Globus pallidus (tissue), 1 donor: Measurements from ENCODE around the gene APRT.
"Not testable (repeated sequence)": the region's sequence is repeated elsewhere in the genome, so short reads cannot be mapped to it uniquely, and the experiment has no call there.

Experiments used
- DNase-seq: peaks from one replicate; pipeline ENCODE4 v3.0.0-alpha.2; 2015; ENCODE audit warnings: low spot score

Gene APRT

GRCh38 chr16:88841521-88842307 is 30.0 kb upstream of the APRT start:
- DNase-seq: no peak

- no peak for DNase-seq
These were observed 29.0 kb upstream of the APRT start for GRCh38 chr16:88840600-88841215.

GRCh38 chr16:88839745-88840599 is 28.2 kb upstream of the APRT start:
- DNase-seq: no peak

GRCh38 chr16:88839026-88839529 is 27.4 kb upstream of the APRT start:
- no peak for DNase-seq

- DNase-seq: no peak
These were observed 26.8 kb upstream of the APRT start for GRCh38 chr16:88838566-88838965.

GRCh38 chr16:88837806-88838205 is 26.1 kb upstream of the APRT start:
- DNase-seq: no peak

GRCh38 chr16:88836791-88837190 is 25.1 kb upstream of the APRT start:
- no peak for DNase-seq

- no peak for DNase-seq
These were observed 24.1 kb upstream of the APRT start for GRCh38 chr16:88835818-88836217.

- no peak for DNase-seq
These were observed 23.7 kb upstream of the APRT start for GRCh38 chr16:88835383-88835782.

- no peak for DNase-seq
These were observed 22.9 kb upstream of the APRT start for GRCh38 chr16:88834670-88835069.

- DNase-seq: no peak
These were observed 21.4 kb upstream of the APRT start for GRCh38 chr16:88833086-88833485.

GRCh38 chr16:88831838-88832237 is 20.1 kb upstream of the APRT start:
- DNase-seq: no peak

- DNase-seq: no peak
These were observed 19.1 kb upstream of the APRT start for GRCh38 chr16:88830783-88831182.

GRCh38 chr16:88830258-88830657 is 18.5 kb upstream of the APRT start:
- DNase-seq: no peak

GRCh38 chr16:88828711-88829110 is 17.0 kb upstream of the APRT start:
- DNase-seq: no peak

GRCh38 chr16:88827727-88828126 is 16.0 kb upstream of the APRT start:
- no peak for DNase-seq

- DNase-seq: no peak
These were observed 14.5 kb upstream of the APRT start for GRCh38 chr16:88826070-88826840.

- DNase-seq: no peak
These were observed 13.4 kb upstream of the APRT start for GRCh38 chr16:88825146-88825545.

- no peak for DNase-seq
These were observed 12.7 kb upstream of the APRT start for GRCh38 chr16:88824256-88825077.

- not testable (repeated sequence) for DNase-seq
These were observed 11.9 kb upstream of the APRT start for GRCh38 chr16:88823646-88824045.
